ENCODE data around the gene ARVCF.

Gene ARVCF

GRCh38 chr22:20038574-20038973 lies 22.0 kb upstream of the ARVCF start:
- no peak overlapping the region for H3K4me3 Mint-ChIP-seq
- H3K36me3 Mint-ChIP-seq (ENCODE audit: low read depth) = peaks cover 5% of the 10 kb centered on the region
- peaks cover 42% of the 10 kb centered on the region for H3K4me1 Mint-ChIP-seq
- no peak for DNase-seq
- H3K27ac Mint-ChIP-seq = no peak overlapping the region
- H3K9me3 Mint-ChIP-seq = peaks cover 4% of the 10 kb centered on the region
- peaks cover 12% of the 10 kb centered on the region for H3K27me3 Mint-ChIP-seq (ENCODE audit: low read depth, poor library complexity)
- TF ChIP-seq CTCF (IDR thresholded peaks at IDR 0.05) = no peak

GRCh38 chr22:20037419-20037818 lies 20.8 kb upstream of the ARVCF start:
- no peak for TF ChIP-seq CTCF (IDR thresholded peaks at IDR 0.05)
- Mint-ChIP-seq H3K36me3 (ENCODE audit: low read depth) (peaks cover 5% of the 10 kb centered on the region), H3K27ac (no peak overlapping the region), H3K9me3 (peaks cover 4% of the 10 kb centered on the region), H3K27me3 (ENCODE audit: low read depth, poor library complexity) (peaks cover 12% of the 10 kb centered on the region), H3K4me3 (no peak overlapping the region), H3K4me1 (peaks cover 42% of the 10 kb centered on the region)
- DNase-seq = no peak

GRCh38 chr22:20036535-20037392 lies 20.1 kb upstream of the ARVCF start:
- Mint-ChIP-seq H3K36me3 (ENCODE audit: low read depth) (peaks cover 5% of the 10 kb centered on the region), H3K4me1 (peaks cover 42% of the 10 kb centered on the region), H3K9me3 (peaks cover 4% of the 10 kb centered on the region), H3K4me3 (peak overlapping the region; percentile 33), H3K27me3 (ENCODE audit: low read depth, poor library complexity) (peaks cover 9% of the 10 kb centered on the region), H3K27ac (peak overlapping the region; percentile 24)
- no peak for DNase-seq
- no peak for TF ChIP-seq CTCF (IDR thresholded peaks at IDR 0.05)

GRCh38 chr22:20036084-20036482 lies 19.5 kb upstream of the ARVCF start:
- Mint-ChIP-seq H3K4me1 (peaks cover 42% of the 10 kb centered on the region), H3K4me3 (peak overlapping the region; percentile 33), H3K27me3 (ENCODE audit: low read depth, poor library complexity) (peaks cover 6% of the 10 kb centered on the region), H3K27ac (no peak overlapping the region), H3K36me3 (ENCODE audit: low read depth) (peaks cover 5% of the 10 kb centered on the region), H3K9me3 (peaks cover 4% of the 10 kb centered on the region)
- no peak for TF ChIP-seq CTCF (IDR thresholded peaks at IDR 0.05)
- DNase-seq = no peak

GRCh38 chr22:20035375-20036083 lies 18.9 kb upstream of the ARVCF start:
- Mint-ChIP-seq H3K27me3 (ENCODE audit: low read depth, poor library complexity) (peaks cover 6% of the 10 kb centered on the region), H3K4me1 (peaks cover 42% of the 10 kb centered on the region), H3K27ac (no peak overlapping the region), H3K36me3 (ENCODE audit: low read depth) (peaks cover 5% of the 10 kb centered on the region), H3K4me3 (no peak overlapping the region), H3K9me3 (peaks cover 4% of the 10 kb centered on the region)
- TF ChIP-seq CTCF (IDR thresholded peaks at IDR 0.05) = no peak
- DNase-seq = no peak
